MM.1S (cell line): ENCODE measurements around the gene POLN.

Experiments used
- DNase-seq: peaks from one replicate; pipeline ENCODE4 v3.0.0-alpha.2; 2015
- H2AFZ ChIP-seq: fragments of 300-600 bp; sonication (generic); 2 replicates; pipeline ENCODE4 v1.6.0; 2016; ENCODE audit warnings: antibody characterized with exemption, low read length
- H3F3A ChIP-seq: fragments of 300-600 bp; sonication (generic); 2 replicates; pipeline ENCODE4 v1.6.1; 2016; ENCODE audit warnings: mild to moderate bottlenecking, antibody characterized with exemption, low read length, moderate library complexity, mixed read lengths; ENCODE audit not compliant: insufficient read depth
- H3K27ac ChIP-seq: fragments of 300-600 bp; sonication (generic); 2 replicates; pipeline ENCODE4 v1.5.1; 2016; ENCODE audit warnings: mild to moderate bottlenecking, low read length
- H3K27me3 ChIP-seq: fragments of 300-600 bp; sonication (generic); replicated peaks from 2 replicates; pipeline ENCODE4 v1.6.0; 2016; ENCODE audit warnings: low read length; ENCODE audit not compliant: insufficient read depth
- H3K36me3 ChIP-seq: fragments of 300-600 bp; sonication (generic); replicated peaks from 2 replicates; pipeline ENCODE4 v1.6.1; 2016; ENCODE audit warnings: mild to moderate bottlenecking, low read length, mixed read lengths; ENCODE audit not compliant: insufficient read depth
- H3K4me1 ChIP-seq: fragments of 300-600 bp; sonication (generic); 2 replicates; pipeline ENCODE4 v1.6.1; 2016; ENCODE audit warnings: low read length, mixed read lengths
- H3K4me2 ChIP-seq: fragments of 300-600 bp; sonication (generic); 2 replicates; pipeline ENCODE4 v1.6.0; 2016; ENCODE audit warnings: low read depth, low read length
- H3K4me3 ChIP-seq: fragments of 300-600 bp; sonication (generic); 2 replicates; pipeline ENCODE4 v1.5.1; 2016; ENCODE audit warnings: low read length, mixed read lengths
- H3K79me2 ChIP-seq: fragments of 300-600 bp; sonication (generic); 2 replicates; pipeline ENCODE4 v1.6.1; 2016; ENCODE audit warnings: mixed run types, low read length, mixed read lengths
- H3K9ac ChIP-seq: fragments of 300-600 bp; sonication (generic); 2 replicates; pipeline ENCODE4 v1.6.1; 2016; ENCODE audit warnings: low read length, mixed read lengths
- H3K9me2 ChIP-seq: fragments of 300-600 bp; sonication (generic); replicated peaks from 2 replicates; pipeline ENCODE4 v1.6.1; 2016; ENCODE audit warnings: mild to moderate bottlenecking, low read length, mixed read lengths; ENCODE audit not compliant: insufficient read depth
- H3K9me3 ChIP-seq: fragments of 300-600 bp; sonication (generic); replicated peaks from 2 replicates; pipeline ENCODE4 v1.6.1; 2016; ENCODE audit warnings: mild to moderate bottlenecking, low read length, mixed read lengths; ENCODE audit not compliant: insufficient read depth
- H4K20me1 ChIP-seq: fragments of 300-600 bp; sonication (generic); 2 replicates; pipeline ENCODE4 v1.6.1; 2016; ENCODE audit warnings: mild to moderate bottlenecking, low read length, moderate library complexity, mixed read lengths; ENCODE audit not compliant: insufficient read depth
- EZH2 ChIP-seq: fragments of 300-600 bp; sonication (generic); optimal IDR thresholded peaks from 2 replicates; pipeline ENCODE3; 2017; ENCODE audit warnings: low read depth, mild to moderate bottlenecking, antibody characterized with exemption, low read length, mixed read lengths
- EZH2phosphoT487 ChIP-seq: fragments of 300-600 bp; sonication (generic); IDR thresholded peaks from 2 replicates; pipeline ENCODE4 v1.6.1; 2018; ENCODE audit warnings: antibody characterized with exemption, low read length
- TF ChIP-seq, protein P1 (sequence below): fragments of 300-600 bp; sonication (generic); IDR thresholded peaks from 2 replicates; pipeline ENCODE4 v1.5.1; 2016; ENCODE audit warnings: antibody characterized with exemption, low read length, mixed read lengths

The POLN gene

DNA sequence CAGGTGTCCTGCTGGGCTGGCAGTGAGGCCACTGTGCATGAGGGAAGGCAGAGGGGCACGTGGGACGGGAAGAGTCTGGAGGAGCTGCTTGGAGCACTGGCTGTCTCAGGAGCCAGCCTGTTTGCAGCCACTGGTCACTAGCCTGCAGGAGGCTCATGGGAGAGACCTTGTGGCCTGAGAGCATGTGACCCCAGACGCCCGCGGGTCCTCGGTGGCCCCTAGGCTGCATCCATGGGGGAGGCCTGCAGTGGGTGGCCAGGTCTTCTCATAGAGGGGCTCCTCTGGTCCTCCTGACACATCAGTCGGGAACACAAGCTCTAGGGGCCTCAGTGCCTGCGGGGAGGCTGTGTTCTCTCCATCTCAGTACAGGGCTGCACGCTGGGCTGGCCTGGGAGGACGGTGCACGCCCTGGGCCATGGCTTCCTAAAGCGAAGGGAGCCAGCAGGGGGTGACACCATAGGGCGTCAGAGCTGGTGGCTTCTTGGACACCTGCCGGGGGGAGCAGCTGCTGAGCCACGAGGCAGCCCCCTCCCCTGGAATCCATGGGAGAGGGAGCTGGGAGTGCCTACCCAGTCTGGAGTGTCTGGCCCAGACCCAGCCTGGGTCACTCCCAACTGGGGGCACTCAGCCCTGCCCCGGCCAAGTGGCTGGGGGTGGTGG is 170.5 kb downstream of the POLN start:
- Histone ChIP-seq H3K9ac (no peak overlapping the region), H3K79me2 (no peaks in the 10 kb centered on the region), H3K36me3 (no peaks in the 10 kb centered on the region), H3K9me3 (no peaks in the 10 kb centered on the region), H3K27ac (no peak overlapping the region), H3K9me2 (no peaks in the 10 kb centered on the region), H3K4me1 (no peaks in the 10 kb centered on the region), H3K4me2 (no peak overlapping the region), H3K4me3 (no peak overlapping the region), H4K20me1 (no peaks in the 10 kb centered on the region), H3K27me3 (peaks cover 8% of the 10 kb centered on the region), H2AFZ (no peak overlapping the region), H3F3A (no peaks in the 10 kb centered on the region)
- TF ChIP-seq EZH2, result no peak
- TF ChIP-seq, protein P1, sequence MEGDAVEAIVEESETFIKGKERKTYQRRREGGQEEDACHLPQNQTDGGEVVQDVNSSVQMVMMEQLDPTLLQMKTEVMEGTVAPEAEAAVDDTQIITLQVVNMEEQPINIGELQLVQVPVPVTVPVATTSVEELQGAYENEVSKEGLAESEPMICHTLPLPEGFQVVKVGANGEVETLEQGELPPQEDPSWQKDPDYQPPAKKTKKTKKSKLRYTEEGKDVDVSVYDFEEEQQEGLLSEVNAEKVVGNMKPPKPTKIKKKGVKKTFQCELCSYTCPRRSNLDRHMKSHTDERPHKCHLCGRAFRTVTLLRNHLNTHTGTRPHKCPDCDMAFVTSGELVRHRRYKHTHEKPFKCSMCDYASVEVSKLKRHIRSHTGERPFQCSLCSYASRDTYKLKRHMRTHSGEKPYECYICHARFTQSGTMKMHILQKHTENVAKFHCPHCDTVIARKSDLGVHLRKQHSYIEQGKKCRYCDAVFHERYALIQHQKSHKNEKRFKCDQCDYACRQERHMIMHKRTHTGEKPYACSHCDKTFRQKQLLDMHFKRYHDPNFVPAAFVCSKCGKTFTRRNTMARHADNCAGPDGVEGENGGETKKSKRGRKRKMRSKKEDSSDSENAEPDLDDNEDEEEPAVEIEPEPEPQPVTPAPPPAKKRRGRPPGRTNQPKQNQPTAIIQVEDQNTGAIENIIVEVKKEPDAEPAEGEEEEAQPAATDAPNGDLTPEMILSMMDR, result no peak
- no peak for TF ChIP-seq EZH2phosphoT487
- DNase-seq, result no peak

GRCh38 chr4:2070421-2071251 is 171.3 kb downstream of the POLN start:
- DNase-seq, result no peak
- H3K4me3 ChIP-seq, result no peak overlapping the region
- H3K27ac ChIP-seq, result no peak overlapping the region
- no peaks in the 10 kb centered on the region for H3K4me1 ChIP-seq
- H3K36me3 ChIP-seq, result no peaks in the 10 kb centered on the region
- TF ChIP-seq, protein P1, result no peak
- TF ChIP-seq EZH2 (no peak), EZH2phosphoT487 (no peak)
- H2AFZ ChIP-seq, result no peak overlapping the region
- H3F3A ChIP-seq, result no peaks in the 10 kb centered on the region
- no peaks in the 10 kb centered on the region for H3K79me2 ChIP-seq
- peaks cover 11% of the 10 kb centered on the region for H3K27me3 ChIP-seq
- H3K9ac ChIP-seq, result no peak overlapping the region
- no peak overlapping the region for H3K4me2 ChIP-seq
- no peaks in the 10 kb centered on the region for H3K9me2 ChIP-seq
- H4K20me1 ChIP-seq, result no peaks in the 10 kb centered on the region
- H3K9me3 ChIP-seq, result no peaks in the 10 kb centered on the region

DNA sequence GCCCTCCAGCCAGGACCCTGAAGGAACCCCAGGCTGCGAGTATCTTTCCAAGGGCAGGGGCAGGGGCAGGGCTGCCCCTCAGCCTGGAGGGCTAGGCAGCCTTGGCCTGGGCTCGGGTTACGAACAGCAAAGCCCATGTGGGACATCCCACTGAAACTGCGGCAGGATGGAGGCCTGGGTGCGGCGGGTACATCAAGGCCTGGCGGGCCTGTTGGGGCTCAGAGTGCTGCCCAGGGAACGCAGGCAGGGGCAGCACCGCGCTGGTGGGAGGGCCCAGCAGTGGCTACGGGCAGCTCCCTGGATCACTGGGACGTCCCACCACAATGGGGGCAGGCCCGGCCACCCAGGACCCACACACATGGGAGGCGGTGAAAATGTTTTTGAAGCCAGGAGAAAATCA is 171.9 kb downstream of the POLN start:
- H4K20me1 ChIP-seq, result no peaks in the 10 kb centered on the region
- H2AFZ ChIP-seq, result no peak overlapping the region
- H3K4me3 ChIP-seq, result no peak overlapping the region
- DNase-seq, result no peak
- H3K9ac ChIP-seq, result no peak overlapping the region
- H3K27ac ChIP-seq, result no peak overlapping the region
- H3K4me2 ChIP-seq, result no peak overlapping the region
- no peaks in the 10 kb centered on the region for H3K36me3 ChIP-seq
- H3K79me2 ChIP-seq, result no peaks in the 10 kb centered on the region
- no peaks in the 10 kb centered on the region for H3K9me2 ChIP-seq
- no peaks in the 10 kb centered on the region for H3F3A ChIP-seq
- no peaks in the 10 kb centered on the region for H3K4me1 ChIP-seq
- no peaks in the 10 kb centered on the region for H3K9me3 ChIP-seq
- H3K27me3 ChIP-seq, result peaks cover 11% of the 10 kb centered on the region
- TF ChIP-seq, protein P1, result no peak
- no peak for TF ChIP-seq EZH2
- no peak for TF ChIP-seq EZH2phosphoT487
